Mesendoderm (in vitro differentiated cells): ENCODE results near the gene CEPT1. TPM values are rescaled to one million over a fixed set of nuclear protein-coding genes. Genes with fewer than 3 reads are reported as not detected.

Source experiments
- DNase-seq: peaks from one replicate; pipeline ENCODE4 v3.0.0; 2013
- H2AK5ac ChIP-seq: 2 replicates; pipeline ENCODE4 v1.6.1; 2013; ENCODE audit warnings: low read length, inconsistent platforms
- H2BK120ac ChIP-seq: 2 replicates; pipeline ENCODE4 v1.6.1; 2013; ENCODE audit warnings: low read depth, mild to moderate bottlenecking, low read length, moderate library complexity, mixed read lengths
- H2BK15ac ChIP-seq: replicated peaks from 2 replicates; pipeline ENCODE4 v1.6.1; 2013; ENCODE audit warnings: low read depth, mild to moderate bottlenecking, moderate library complexity
- H2BK5ac ChIP-seq: 2 replicates; pipeline ENCODE4 v1.6.1; 2013; ENCODE audit warnings: low read length, inconsistent platforms
- H3K18ac ChIP-seq: 2 replicates; pipeline ENCODE4 v1.6.1; 2013; ENCODE audit warnings: mild to moderate bottlenecking, low read length, mixed read lengths
- H3K23ac ChIP-seq: one replicate; pipeline ENCODE4 v1.6.1; 2013; ENCODE audit warnings: low read length
- H3K27ac ChIP-seq: 2 replicates; pipeline ENCODE4 v1.5.1; 2013; ENCODE audit warnings: low read depth, mild to moderate bottlenecking, inconsistent platforms, low read length, moderate library complexity
- H3K27me3 ChIP-seq: 2 replicates; pipeline ENCODE4 v1.6.1; 2013; ENCODE audit warnings: low read length, control low read depth, mild to moderate bottlenecking, inconsistent platforms; ENCODE audit not compliant: insufficient read depth, poor library complexity
- H3K36me3 ChIP-seq: 2 replicates; pipeline ENCODE4 v1.6.1; 2013; ENCODE audit warnings: low read length, inconsistent platforms; ENCODE audit not compliant: control insufficient read depth, insufficient read depth
- H3K4ac ChIP-seq: one replicate; pipeline ENCODE4 v1.6.1; 2013; ENCODE audit warnings: low read depth, mild to moderate bottlenecking, low read length, moderate library complexity
- H3K4me1 ChIP-seq: 2 replicates; pipeline ENCODE4 v1.6.1; 2013; ENCODE audit warnings: low read depth, low read length, inconsistent platforms; ENCODE audit not compliant: control insufficient read depth
- H3K4me2 ChIP-seq: 2 replicates; pipeline ENCODE4 v1.6.1; 2013; ENCODE audit warnings: low read length
- H3K4me3 ChIP-seq: 2 replicates; pipeline ENCODE4 v1.5.1; 2013; ENCODE audit warnings: mild to moderate bottlenecking, low read length
- H3K56ac ChIP-seq: one replicate; pipeline ENCODE4 v1.6.1; 2013; ENCODE audit warnings: low read length
- H3K79me1 ChIP-seq: 2 replicates; pipeline ENCODE4 v1.6.1; 2013; ENCODE audit warnings: low read length, inconsistent platforms
- H3K79me2 ChIP-seq: 2 replicates; pipeline ENCODE4 v1.6.1; 2013; ENCODE audit warnings: mild to moderate bottlenecking, low read length; ENCODE audit not compliant: control insufficient read depth, insufficient read depth
- H3K9ac ChIP-seq: 2 replicates; pipeline ENCODE4 v1.6.1; 2013; ENCODE audit warnings: low read length, inconsistent platforms
- H4K5ac ChIP-seq: one replicate; pipeline ENCODE4 v1.6.1; 2013; ENCODE audit warnings: low read length
- H4K8ac ChIP-seq: one replicate; pipeline ENCODE4 v1.6.1; 2013; ENCODE audit warnings: low read depth, mild to moderate bottlenecking, control low read depth, low read length, moderate library complexity
- WGBS: extraction: QIAGEN DNeasy Blood & Tissue Kit; methylation state at CpG from one replicate; pipeline ENCODE4 v1.1.7; 2013; ENCODE audit warnings: low lambda C conversion rate, missing lambda C conversion rate; ENCODE audit not compliant: insufficient coverage; ENCODE audit errors: extremely low coverage; 5-methylcytosine and 5-hydroxymethylcytosine counted together
- small RNA-seq: library from polyadenylated mRNA; stranded (forward); fragments of <200 nt; extraction: miRNeasy Mini kit (QIAGEN cat#:217004); gene quantifications from one replicate; pipeline ENCODE3, GENCODE V24; 2013; ENCODE audit not compliant: insufficient read depth

The CEPT1 gene

GRCh38 chr1:111232134-111232533 is 92.1 kb downstream of the CEPT1 start:
- WGBS = no CpG with 5 or more reads among the region's 3 CpGs
- Histone ChIP-seq H3K4me1 (no peaks in the 10 kb centered on the region), H4K5ac (no peak overlapping the region), H3K9ac (no peak overlapping the region), H3K27me3 (peaks cover 1% of the 10 kb centered on the region), H2BK15ac (no peak overlapping the region), H2BK120ac (no peak overlapping the region), H3K36me3 (no peaks in the 10 kb centered on the region), H3K4me3 (no peak overlapping the region), H3K23ac (no peak overlapping the region), H2BK5ac (no peak overlapping the region), H3K79me2 (no peaks in the 10 kb centered on the region), H3K27ac (no peak overlapping the region), H3K4me2 (no peak overlapping the region), H3K56ac (no peak overlapping the region), H3K79me1 (no peaks in the 10 kb centered on the region), H3K4ac (no peak overlapping the region), H4K8ac (no peak overlapping the region), H3K18ac (no peak overlapping the region), H2AK5ac (no peak overlapping the region)
- no peak for DNase-seq

- no CpG with 5 or more reads among the region's 4 CpGs for WGBS
- Histone ChIP-seq H4K8ac (no peak overlapping the region), H3K4me3 (no peak overlapping the region), H3K4me1 (no peaks in the 10 kb centered on the region), H3K23ac (no peak overlapping the region), H2BK120ac (no peak overlapping the region), H2BK15ac (no peak overlapping the region), H4K5ac (no peak overlapping the region), H2BK5ac (no peak overlapping the region), H3K4ac (no peak overlapping the region), H3K56ac (no peak overlapping the region), H3K27ac (no peak overlapping the region), H3K18ac (no peak overlapping the region), H2AK5ac (no peak overlapping the region), H3K27me3 (peaks cover 1% of the 10 kb centered on the region), H3K36me3 (no peaks in the 10 kb centered on the region), H3K79me1 (no peaks in the 10 kb centered on the region), H3K79me2 (no peaks in the 10 kb centered on the region), H3K9ac (no peak overlapping the region), H3K4me2 (no peak overlapping the region)
- no peak for DNase-seq
Observed at GRCh38 chr1:111234258-111234657, 94.2 kb downstream of the CEPT1 start.

Small RNAs within 50 kb of the gene (small RNA-seq; reads per million reads assigned to genes)
- not detected for gene AL355816.1
